Measurements from ENCODE around the gene XAGE1A.
"Not testable (repeated sequence)": the region's sequence is repeated elsewhere in the genome, so short reads cannot be mapped to it uniquely, and the experiment has no call there.

XAGE1A gene

GRCh38 chrX:52495545-52496418 lies at the start of gene XAGE1A:
Gene XAGE1A (plus strand): TSS chrX:52495808. CDS start chrX:52497362, 1,554 bp downstream.
- DNase-seq (ENCODE audit: extremely low spot score, insufficient read length, low read depth); FAIRE-seq: not testable (repeated sequence)

GRCh38 chrX:52452031-52452430 lies 43.6 kb upstream of the XAGE1A start:
- FAIRE-seq; DNase-seq (ENCODE audit: extremely low spot score, insufficient read length, low read depth): not testable (repeated sequence)

GRCh38 chrX:52471301-52471700 lies 24.3 kb upstream of the XAGE1A start:
- DNase-seq (ENCODE audit: extremely low spot score, insufficient read length, low read depth); FAIRE-seq: not testable (repeated sequence)

- DNase-seq (ENCODE audit: extremely low spot score, insufficient read length, low read depth); FAIRE-seq: not testable (repeated sequence)
These were observed 788 bp downstream of the XAGE1A start for GRCh38 chrX:52496419-52496772.

- not testable (repeated sequence) for DNase-seq (ENCODE audit: extremely low spot score, insufficient read length, low read depth); FAIRE-seq
These were observed 5.8 kb downstream of the XAGE1A start for GRCh38 chrX:52501362-52501761.

GRCh38 chrX:52504551-52504950 lies 8.9 kb downstream of the XAGE1A start:
- DNase-seq (ENCODE audit: extremely low spot score, insufficient read length, low read depth) (no peak), FAIRE-seq (no peak)

GRCh38 chrX:52507331-52507730 lies 11.7 kb downstream of the XAGE1A start:
- FAIRE-seq (peak; percentile 24), DNase-seq (ENCODE audit: extremely low spot score, insufficient read length, low read depth) (no peak)

GRCh38 chrX:52509916-52510315 lies 14.3 kb downstream of the XAGE1A start:
- no peak for FAIRE-seq

GRCh38 chrX:52511126-52511525 lies 15.5 kb downstream of the XAGE1A start:
- not testable (repeated sequence) for FAIRE-seq; DNase-seq (ENCODE audit: extremely low spot score, insufficient read length, low read depth)

More at GRCh38 chrX:52509916-52510315, 14.3 kb downstream of the XAGE1A start:
- DNase-seq (ENCODE audit: extremely low spot score, insufficient read length, low read depth), result no peak

- not testable (repeated sequence) for FAIRE-seq; DNase-seq (ENCODE audit: extremely low spot score, insufficient read length, low read depth)
These were observed 20.7 kb downstream of the XAGE1A start for GRCh38 chrX:52516110-52516986.

GRCh38 chrX:52516987-52517325 lies 21.3 kb downstream of the XAGE1A start, which contains the start of gene XAGE1B:
Gene XAGE1B (minus strand): TSS chrX:52517063. CDS start chrX:52515527, 1,536 bp downstream.
- not testable (repeated sequence) for DNase-seq (ENCODE audit: extremely low spot score, insufficient read length, low read depth); FAIRE-seq

- FAIRE-seq; DNase-seq (ENCODE audit: extremely low spot score, insufficient read length, low read depth): not testable (repeated sequence)
These were observed 45.4 kb downstream of the XAGE1A start for GRCh38 chrX:52541051-52541450.

GRCh38 chrX:52542311-52542710 lies 46.7 kb downstream of the XAGE1A start:
- FAIRE-seq (no peak), DNase-seq (ENCODE audit: extremely low spot score, insufficient read length, low read depth) (no peak)

GRCh38 chrX:52544147-52544840 lies 48.7 kb downstream of the XAGE1A start:
- FAIRE-seq (no peak), DNase-seq (ENCODE audit: extremely low spot score, insufficient read length, low read depth) (no peak)

- DNase-seq (ENCODE audit: extremely low spot score, insufficient read length, low read depth); FAIRE-seq: not testable (repeated sequence)
These were observed 53.2 kb downstream of the XAGE1A start for GRCh38 chrX:52548769-52549168.
